Hepatic stellate cell (primary cell): ENCODE results near the gene SIRPA.
A peak's percentile ranks its signal among the peaks of the same experiment; 100 is the strongest.

Source experiments
- DNase-seq: peaks from one replicate; pipeline ENCODE4 v3.0.0; 2011; ENCODE audit warnings: low spot score

SIRPA gene

GRCh38 chr20:1870792-1871550 lies 24.2 kb upstream of the SIRPA start:
- DNase-seq, result no peak

GRCh38 chr20:1871807-1872458 lies 23.3 kb upstream of the SIRPA start:
- DNase-seq, result no peak

- DNase-seq, result no peak
Measured at GRCh38 chr20:1872459-1873097, 22.6 kb upstream of the SIRPA start.

GRCh38 chr20:1874450-1875182 lies 20.6 kb upstream of the SIRPA start:
- no peak for DNase-seq

GRCh38 chr20:1875183-1875554 lies 20.0 kb upstream of the SIRPA start:
- no peak for DNase-seq

GRCh38 chr20:1875762-1876161 lies 19.4 kb upstream of the SIRPA start:
- DNase-seq, result no peak

- DNase-seq, result no peak
Measured at GRCh38 chr20:1876217-1876921, 18.8 kb upstream of the SIRPA start.

- peak; percentile 85 for DNase-seq
Measured at GRCh38 chr20:1876975-1877608, 18.1 kb upstream of the SIRPA start.

- DNase-seq, result no peak
Measured at GRCh38 chr20:1877609-1878200, 17.5 kb upstream of the SIRPA start.

GRCh38 chr20:1879369-1879768 lies 15.8 kb upstream of the SIRPA start:
- DNase-seq, result no peak

GRCh38 chr20:1879934-1880333 lies 15.3 kb upstream of the SIRPA start:
- DNase-seq, result no peak

- no peak for DNase-seq
Measured at GRCh38 chr20:1880529-1881239, 14.5 kb upstream of the SIRPA start.

- DNase-seq, result no peak
Measured at GRCh38 chr20:1881240-1881835, 13.9 kb upstream of the SIRPA start.

- no peak for DNase-seq
Measured at GRCh38 chr20:1882026-1882425, 13.2 kb upstream of the SIRPA start.

- no peak for DNase-seq
Measured at GRCh38 chr20:1883986-1884385, 11.2 kb upstream of the SIRPA start.

GRCh38 chr20:1885254-1885653 lies 10.0 kb upstream of the SIRPA start:
- no peak for DNase-seq

GRCh38 chr20:1885940-1886693 lies 9.1 kb upstream of the SIRPA start:
- no peak for DNase-seq

- DNase-seq, result no peak
Measured at GRCh38 chr20:1887321-1887720, 7.9 kb upstream of the SIRPA start.

GRCh38 chr20:1887756-1888155 lies 7.5 kb upstream of the SIRPA start:
- DNase-seq, result no peak
